HG03460 (cell line): ENCODE measurements around the gene KTN1.

Experiments used
- ATAC-seq: cut with Tn5 transposase; IDR thresholded peaks from one replicate; pipeline ENCODE4 v1.9.1; 2021; ENCODE audit not compliant: unreplicated experiment

KTN1 gene

DNA sequence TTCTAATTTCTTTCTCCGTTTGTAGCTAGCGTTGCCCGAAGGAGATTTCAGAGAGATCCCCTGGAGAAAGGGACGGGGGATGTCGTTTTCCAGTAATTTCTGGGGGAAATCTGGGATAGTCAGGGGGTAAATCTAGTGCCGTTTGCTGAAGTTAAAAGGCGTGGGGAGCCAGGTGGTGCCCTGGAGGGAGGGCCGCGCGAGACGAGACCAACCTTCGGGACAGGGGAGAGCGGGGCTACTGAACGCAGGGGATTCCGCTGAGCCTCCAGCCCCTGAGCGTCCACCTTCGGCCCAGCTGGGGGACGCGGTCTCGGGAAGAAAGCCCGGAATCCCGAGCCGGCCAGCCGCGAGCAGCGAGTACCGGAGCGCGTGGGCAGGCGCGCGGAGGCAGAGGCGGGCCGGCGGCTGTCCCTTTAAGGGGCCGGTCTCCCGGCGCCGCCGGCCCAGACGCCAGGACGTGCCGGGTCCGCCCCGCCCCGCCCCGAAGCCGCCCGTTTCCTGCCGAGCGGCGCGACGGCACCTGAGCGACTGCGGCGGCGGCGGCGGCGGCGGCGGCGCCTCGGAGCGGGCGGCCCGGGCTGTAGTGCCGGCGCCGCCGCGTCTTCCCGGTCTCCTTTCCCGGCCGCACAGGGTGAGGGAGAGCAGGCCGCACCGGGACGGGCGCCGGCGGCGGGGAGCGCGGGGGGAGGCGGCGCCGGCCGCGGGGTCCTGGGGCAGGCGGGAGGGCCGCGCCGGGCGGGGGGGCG, at the start of gene KTN1:
KTN1 (plus strand) TSS at position 484 of the 746 bp plus-strand sequence. CDS start 31,842 bp downstream, outside the sequence.
- peak; percentile 79 for ATAC-seq

GRCh38 chr14:55530464-55530863, 49.5 kb upstream of the KTN1 start:
- ATAC-seq = no peak

GRCh38 chr14:55532645-55533344, 47.2 kb upstream of the KTN1 start:
- no peak for ATAC-seq

- ATAC-seq = no peak
These were observed 46.0 kb upstream of the KTN1 start for GRCh38 chr14:55533960-55534359.

GRCh38 chr14:55535516-55536203, 44.3 kb upstream of the KTN1 start:
- ATAC-seq = no peak

DNA sequence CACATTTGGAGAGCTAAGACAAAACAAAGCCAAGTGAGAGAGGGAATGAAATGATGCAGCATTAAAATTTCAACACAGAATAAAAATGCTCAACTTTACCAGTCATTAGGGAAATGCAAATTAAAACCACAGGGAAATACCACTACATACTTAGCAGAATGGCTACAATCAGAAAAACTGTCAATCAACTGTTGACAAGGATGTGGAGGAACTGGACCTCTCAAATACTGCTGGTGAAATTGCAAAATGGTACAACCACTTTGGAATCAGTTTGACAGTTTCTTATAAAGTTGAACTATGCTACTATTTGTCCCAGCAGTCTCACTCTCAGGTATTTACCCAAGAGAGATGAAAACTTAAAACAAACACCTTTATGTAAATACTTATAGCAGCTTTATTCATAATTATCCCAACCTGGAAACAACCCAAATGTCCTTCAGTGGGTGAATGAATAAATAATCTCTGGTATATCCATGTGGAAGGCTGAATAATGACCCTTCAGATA, 43.8 kb upstream of the KTN1 start:
- no peak for ATAC-seq

DNA sequence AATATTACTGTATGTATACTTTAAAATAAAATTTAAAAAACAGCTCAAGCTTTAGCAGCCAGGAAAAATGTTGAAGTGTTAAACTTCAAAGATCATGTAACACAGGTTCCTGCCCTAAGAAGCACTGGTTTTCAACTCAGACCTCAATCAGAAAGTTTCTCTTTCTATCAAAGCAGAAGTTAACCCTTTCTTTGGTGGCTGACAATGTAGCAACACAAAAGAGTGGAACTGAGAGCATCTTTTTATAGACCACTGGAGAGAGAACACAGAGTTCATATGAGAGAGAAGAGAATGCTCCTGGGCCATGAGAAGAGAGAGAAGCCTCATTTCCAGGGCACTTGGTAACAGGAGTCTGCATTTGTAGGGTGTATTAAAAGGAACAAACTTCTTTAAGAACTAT, 42.2 kb upstream of the KTN1 start:
- no peak for ATAC-seq

GRCh38 chr14:55539975-55540374, 40.0 kb upstream of the KTN1 start:
- ATAC-seq = no peak

DNA sequence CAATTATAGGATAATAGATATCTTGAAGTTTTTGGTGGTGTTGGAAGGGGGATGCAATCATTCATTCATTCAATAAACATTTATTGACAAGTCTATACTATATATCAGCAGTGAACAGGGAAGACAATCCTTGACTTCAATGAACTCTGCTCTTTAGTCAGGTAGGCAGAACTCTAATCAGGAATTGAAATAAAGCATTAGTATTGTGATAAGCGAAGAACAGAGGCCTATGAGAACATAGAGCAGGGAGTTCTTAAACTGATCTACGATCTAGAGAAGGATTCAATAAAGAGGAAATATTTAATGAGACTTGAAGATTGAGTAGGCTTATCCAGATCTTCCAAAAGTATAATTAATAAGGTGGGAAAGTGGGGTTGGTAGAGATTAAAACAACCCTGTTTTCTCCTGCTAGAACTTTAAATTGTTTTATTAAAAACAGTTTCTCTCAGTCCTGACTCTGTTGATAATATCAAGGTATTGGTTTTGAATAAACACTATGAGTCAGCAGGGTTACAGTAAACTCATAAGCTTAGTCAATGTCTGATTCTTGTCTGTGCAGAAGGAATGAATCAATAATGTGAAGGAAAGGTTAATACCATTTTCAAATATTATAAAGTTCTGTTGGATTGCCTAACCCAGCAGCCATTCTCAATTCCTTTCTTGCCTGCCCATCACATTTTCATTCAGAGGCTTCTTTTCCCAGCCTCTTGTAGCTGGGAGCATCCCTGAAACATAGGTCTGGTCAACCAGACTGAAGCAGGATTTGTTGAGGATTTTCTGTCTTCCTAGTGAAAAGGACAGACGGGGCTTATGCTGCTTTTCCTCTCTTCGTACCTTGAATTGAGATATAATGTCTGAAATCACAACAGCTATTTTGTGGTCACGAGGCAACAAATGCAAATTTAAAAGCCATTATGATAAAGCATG, 38.9 kb upstream of the KTN1 start:
- ATAC-seq = no peak

DNA sequence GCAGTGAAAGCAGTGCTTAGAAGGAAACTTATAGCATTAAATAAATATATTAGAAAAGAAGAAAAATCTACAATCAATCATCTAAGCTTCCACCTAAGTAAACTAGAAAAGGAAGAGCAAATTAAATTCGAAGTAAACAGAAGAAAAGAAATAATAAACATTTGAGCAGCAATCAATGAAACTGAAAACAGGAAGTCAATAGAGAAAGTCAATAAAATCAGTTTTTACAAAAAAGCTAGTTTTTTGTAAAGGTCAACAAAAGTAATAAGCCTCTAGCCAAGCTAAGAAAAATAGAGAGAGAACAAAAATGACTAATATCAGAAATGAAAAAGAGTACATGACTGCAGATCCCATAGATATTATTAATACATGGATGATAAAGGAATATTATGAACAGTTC, 34.2 kb upstream of the KTN1 start:
- ATAC-seq = peak; percentile 23

- peak; percentile 57 for ATAC-seq
These were observed 33.7 kb upstream of the KTN1 start for GRCh38 chr14:55546212-55546874.

GRCh38 chr14:55547650-55548315, 32.2 kb upstream of the KTN1 start:
- ATAC-seq = peak; percentile 37

DNA sequence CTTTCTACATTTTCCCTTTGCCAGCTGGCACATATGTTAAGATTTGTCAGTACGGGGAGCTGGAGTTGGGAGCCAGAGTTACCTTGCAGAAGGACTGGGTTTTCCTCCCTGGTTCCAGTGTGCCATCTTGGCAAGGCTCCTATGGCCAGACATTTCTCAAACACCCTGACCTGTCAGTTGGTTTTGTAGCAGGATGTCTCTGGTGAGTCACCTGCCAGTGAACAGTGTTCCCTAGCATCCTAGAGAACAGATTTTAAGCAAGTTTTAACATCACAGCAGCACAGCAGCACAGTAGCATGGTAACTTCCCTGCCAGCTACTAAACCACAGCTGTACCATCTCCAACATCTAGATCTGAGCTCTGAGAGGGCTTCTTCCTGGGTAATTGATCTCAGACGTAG, 26.2 kb upstream of the KTN1 start:
- ATAC-seq = no peak

- ATAC-seq = no peak
These were observed 22.9 kb upstream of the KTN1 start for GRCh38 chr14:55556929-55557623.

DNA sequence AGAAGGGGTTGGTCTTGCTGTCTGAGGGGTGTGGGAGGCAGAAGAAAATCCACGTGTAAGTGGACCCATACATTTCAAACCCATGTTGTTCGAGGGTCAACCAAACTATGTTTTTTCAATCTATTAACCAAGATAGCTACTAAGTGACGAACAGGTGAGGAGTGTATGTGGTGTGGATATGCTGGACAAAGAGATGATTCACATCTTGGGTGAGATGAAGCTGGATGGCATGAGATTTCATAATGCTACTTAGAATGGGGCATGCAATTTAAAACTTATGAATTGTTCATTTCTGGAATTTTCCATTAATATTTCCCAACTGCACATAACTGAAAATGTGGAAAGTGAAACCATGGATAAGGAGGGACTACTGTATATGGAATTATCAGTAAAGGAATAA, 17.9 kb upstream of the KTN1 start:
- ATAC-seq = no peak

- ATAC-seq = no peak
These were observed 11.4 kb upstream of the KTN1 start for GRCh38 chr14:55568618-55569017.

GRCh38 chr14:55571125-55571889, 8.7 kb upstream of the KTN1 start:
- peak; percentile 59 for ATAC-seq

GRCh38 chr14:55572578-55572977, 7.4 kb upstream of the KTN1 start:
- no peak for ATAC-seq
